OCI-M1 (cell line): Measurements from ENCODE around the gene BRAP.
"Not testable (repeated sequence)": the region's sequence is repeated elsewhere in the genome, so short reads cannot be mapped to it uniquely, and the experiment has no call there.

Experiments used
- DNase-seq: peaks from one replicate; lab custom pipeline; 2025; lab: John Stamatoyannopoulos, UW

The BRAP gene

GRCh38 chr12:111685811-111686573 lies at the start of gene BRAP, which contains the start of gene ACAD10:
TSS of gene BRAP (minus strand) at chr12:111685956. CDS start at chr12:111685792, 164 bp downstream.
TSS of gene ACAD10 (plus strand) at chr12:111686053. CDS start at chr12:111692710, 6,657 bp downstream.
- DNase-seq, result peak; percentile 97

- DNase-seq, result no peak
Measured at GRCh38 chr12:111733340-111733915, 47.7 kb upstream of the BRAP start.

GRCh38 chr12:111732786-111733185 lies 47.0 kb upstream of the BRAP start:
- DNase-seq, result no peak

- DNase-seq, result no peak
Measured at GRCh38 chr12:111730420-111730819, 44.7 kb upstream of the BRAP start.

- no peak for DNase-seq
Measured at GRCh38 chr12:111728795-111729194, 43.0 kb upstream of the BRAP start.

- DNase-seq, result not testable (repeated sequence)
Measured at GRCh38 chr12:111723646-111724360, 38.0 kb upstream of the BRAP start.

- DNase-seq, result no peak
Measured at GRCh38 chr12:111720457-111720856, 34.7 kb upstream of the BRAP start.

GRCh38 chr12:111719316-111719715 lies 33.6 kb upstream of the BRAP start:
- DNase-seq, result not testable (repeated sequence)

GRCh38 chr12:111715279-111715678 lies 29.5 kb upstream of the BRAP start:
- no peak for DNase-seq

GRCh38 chr12:111706145-111706544 lies 20.4 kb upstream of the BRAP start:
- DNase-seq, result no peak

- peak; percentile 94 for DNase-seq
Measured at GRCh38 chr12:111705672-111706071, 19.9 kb upstream of the BRAP start.

- DNase-seq, result no peak
Measured at GRCh38 chr12:111699962-111700361, 14.2 kb upstream of the BRAP start.

- DNase-seq, result no peak
Measured at GRCh38 chr12:111693818-111694217, 8.1 kb upstream of the BRAP start.

GRCh38 chr12:111692575-111693210 lies 6.9 kb upstream of the BRAP start:
- DNase-seq, result peak; percentile 3

- DNase-seq, result no peak
Measured at GRCh38 chr12:111691262-111691661, 5.5 kb upstream of the BRAP start.

- no peak for DNase-seq
Measured at GRCh38 chr12:111687952-111688351, 2.2 kb upstream of the BRAP start.

GRCh38 chr12:111687255-111687654 lies 1.5 kb upstream of the BRAP start:
- DNase-seq, result peak; percentile 57

- peak; percentile 48 for DNase-seq
Measured at GRCh38 chr12:111686574-111687105, 884 bp upstream of the BRAP start.

- peak; percentile 58 for DNase-seq
Measured at GRCh38 chr12:111685322-111685810, 390 bp downstream of the BRAP start.

GRCh38 chr12:111684485-111685198 lies 1.1 kb downstream of the BRAP start:
- DNase-seq, result peak; percentile 33

GRCh38 chr12:111677186-111677585 lies 8.6 kb downstream of the BRAP start:
- DNase-seq, result no peak
